Fibroblast of the conjunctiva (primary cell): ENCODE data around the gene PA2G4.
"Not testable (repeated sequence)": the region's sequence is repeated elsewhere in the genome, so short reads cannot be mapped to it uniquely, and the experiment has no call there.

ENCODE experiments used
- DNase-seq: peaks from one replicate; pipeline ENCODE4 v3.0.0-alpha.2; 2010; ENCODE audit warnings: low read depth

Gene PA2G4

DNA sequence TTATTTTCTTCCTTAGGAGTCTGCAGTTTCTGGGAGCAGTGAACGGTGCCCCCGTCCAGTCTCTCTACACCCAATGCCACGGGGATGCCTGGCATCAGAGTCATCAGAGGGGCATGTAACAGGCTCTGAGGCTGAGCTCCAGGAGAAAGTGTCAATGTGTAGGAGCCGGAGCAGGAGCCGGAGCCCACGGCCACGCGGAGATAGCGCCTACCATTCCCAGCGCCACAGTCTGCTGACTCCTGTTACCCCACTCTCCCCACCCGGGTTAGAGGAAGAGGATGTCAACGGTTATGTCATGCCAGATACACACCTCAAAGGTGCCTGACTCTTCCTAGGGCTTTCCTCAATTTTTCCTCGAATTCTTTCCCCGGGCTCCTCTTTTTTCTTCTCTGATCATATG is 3.3 kb upstream of the PA2G4 start:
- DNase-seq: no peak

DNA sequence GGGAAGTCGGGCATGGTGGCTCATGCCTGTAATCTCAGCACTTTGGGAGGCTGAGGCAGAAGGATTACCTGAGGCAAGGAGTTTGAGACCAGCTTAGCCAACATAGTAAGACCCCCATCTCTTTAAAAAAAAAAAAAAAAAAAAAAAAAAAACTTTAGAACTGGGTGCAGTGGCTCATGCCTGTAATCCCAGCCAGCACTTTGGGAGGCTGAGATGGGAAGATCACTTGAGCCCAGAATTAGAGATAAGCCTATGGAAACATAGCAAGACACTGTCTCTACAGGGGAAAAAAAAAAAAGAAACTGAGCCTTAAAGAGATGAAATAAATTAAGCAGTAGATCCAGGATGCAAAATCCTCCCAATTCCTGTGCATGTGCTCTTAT is 1.7 kb upstream of the PA2G4 start:
- no peak for DNase-seq

DNA sequence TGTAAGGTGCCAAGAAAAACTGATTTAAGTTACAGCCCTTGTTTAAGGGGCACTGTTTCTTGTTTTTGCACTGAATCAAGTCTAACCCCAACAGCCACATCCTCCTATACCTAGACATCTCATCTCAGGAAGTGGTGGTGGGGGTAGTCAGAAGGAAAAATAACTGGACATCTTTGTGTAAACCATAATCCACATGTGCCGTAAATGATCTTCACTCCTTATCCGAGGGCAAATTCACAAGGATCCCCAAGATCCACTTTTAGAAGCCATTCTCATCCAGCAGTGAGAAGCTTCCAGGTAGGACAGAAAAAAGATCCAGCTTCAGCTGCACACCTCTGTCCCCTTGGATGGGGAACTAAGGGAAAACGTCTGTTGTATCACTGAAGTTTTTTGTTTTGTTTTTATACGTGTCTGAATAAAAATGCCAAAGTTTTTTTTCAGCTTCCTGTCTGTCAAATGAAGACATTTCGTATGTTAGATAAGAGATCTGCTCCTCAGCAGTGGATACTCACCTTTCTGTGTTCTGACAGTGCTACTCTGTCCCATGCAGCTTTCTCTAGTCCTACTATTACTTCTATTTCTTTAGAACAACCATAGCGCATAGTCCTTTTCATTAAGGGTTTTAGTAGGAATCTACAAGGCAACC is 1.2 kb upstream of the PA2G4 start:
- no peak for DNase-seq

DNA sequence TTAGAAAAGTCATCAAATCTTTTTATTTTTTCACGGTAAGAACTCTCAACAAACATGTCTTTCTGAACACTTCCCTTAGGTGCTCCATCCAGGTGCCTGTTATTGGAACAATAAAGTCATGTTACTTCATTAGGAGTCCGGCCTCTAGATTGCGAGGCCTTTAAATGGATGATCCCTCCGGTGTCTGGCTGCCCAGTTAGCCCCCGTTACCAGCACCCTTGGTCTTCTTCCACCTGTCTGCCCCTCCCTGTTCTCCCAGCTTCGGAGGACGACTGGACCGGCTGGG is 593 bp upstream of the PA2G4 start:
- no peak for DNase-seq

DNA sequence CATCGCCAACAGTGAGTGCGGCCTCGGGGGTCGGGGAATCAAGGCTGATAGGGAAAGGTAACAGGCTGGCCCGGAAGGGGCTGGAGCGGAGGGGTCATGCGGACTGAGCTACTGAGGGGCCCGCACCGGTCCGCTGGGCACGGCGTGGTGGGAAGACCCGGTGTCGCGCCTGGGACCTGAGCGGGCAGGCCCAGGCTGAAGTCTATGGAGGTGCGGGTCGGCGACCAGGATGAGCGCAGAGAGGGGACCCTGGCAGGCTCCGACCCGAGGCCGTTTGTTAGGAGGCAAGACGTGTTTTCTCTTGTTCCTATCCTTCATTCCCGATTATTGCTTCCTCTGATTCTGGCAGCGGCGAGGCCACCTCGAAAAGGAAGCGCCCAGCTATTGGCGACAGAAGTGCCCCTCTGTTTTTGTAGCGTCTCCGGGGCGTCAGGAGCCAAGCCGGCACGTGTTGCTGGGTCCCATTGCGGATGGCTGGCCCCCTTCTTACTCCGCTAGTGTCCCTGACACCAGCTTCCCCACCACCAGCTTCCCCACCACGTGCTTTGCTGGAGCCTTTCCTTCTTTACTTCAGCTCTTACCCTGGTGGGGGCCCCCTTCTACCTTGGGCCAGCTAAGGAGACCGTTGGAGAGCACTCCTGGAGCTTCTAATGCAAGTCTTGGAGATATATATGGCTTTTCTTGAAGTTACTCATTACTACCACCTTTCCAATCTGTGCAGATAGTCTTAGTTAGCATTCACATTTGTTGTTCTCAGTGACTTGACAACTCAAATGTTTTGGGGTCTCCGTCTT is 653 bp downstream of the PA2G4 start:
- no peak for DNase-seq

DNA sequence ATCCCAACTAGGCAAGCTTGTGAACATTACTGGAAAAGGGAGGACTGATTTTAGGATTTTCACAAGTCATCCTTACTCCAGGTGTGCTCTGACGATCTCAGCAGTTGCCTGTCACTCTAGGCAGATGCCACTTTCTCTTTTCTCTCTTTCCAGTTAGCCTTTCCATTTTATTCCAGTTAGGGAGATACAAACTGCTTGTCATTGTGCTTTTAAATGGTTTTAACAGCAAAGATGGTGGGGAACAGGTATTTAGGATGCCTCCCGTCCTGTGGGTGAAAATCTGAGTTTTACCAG is 1.2 kb downstream of the PA2G4 start:
- no peak for DNase-seq

DNA sequence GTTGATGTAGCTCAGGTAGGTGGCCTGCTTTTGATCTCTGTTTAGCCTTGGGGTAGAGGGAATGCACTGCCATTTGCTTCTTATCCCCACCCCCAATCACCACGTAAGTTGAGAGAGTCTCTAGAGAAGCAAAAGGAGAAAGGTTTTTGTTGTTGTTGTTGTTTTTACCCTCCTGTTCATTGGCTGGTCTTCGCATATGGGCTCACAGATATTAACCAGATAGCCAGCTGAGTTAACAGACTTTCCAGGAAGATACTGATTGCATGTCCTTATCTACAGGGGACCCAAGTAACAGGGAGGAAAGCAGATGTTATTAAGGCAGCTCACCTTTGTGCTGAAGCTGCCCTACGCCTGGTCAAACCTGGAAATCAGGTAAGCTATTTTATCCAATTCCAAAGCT is 2.9 kb downstream of the PA2G4 start:
- DNase-seq: no peak

DNA sequence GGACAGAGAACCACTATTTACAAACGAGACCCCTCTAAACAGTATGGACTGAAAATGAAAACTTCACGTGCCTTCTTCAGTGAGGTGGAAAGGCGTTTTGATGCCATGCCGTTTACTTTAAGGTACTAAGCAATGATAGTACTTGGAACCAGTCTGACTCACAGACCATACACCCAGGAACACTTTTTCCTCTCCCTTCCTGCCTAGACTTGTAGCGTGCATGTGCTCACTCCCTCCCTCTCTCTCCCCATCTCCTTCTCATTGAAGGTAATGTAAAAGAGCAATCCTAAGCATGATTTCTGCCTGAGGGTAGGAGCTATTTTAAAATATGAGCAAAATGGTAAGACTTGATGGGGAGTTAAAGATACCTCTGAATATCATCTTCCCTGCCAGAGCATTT is 6.2 kb downstream of the PA2G4 start:
- no peak for DNase-seq

DNA sequence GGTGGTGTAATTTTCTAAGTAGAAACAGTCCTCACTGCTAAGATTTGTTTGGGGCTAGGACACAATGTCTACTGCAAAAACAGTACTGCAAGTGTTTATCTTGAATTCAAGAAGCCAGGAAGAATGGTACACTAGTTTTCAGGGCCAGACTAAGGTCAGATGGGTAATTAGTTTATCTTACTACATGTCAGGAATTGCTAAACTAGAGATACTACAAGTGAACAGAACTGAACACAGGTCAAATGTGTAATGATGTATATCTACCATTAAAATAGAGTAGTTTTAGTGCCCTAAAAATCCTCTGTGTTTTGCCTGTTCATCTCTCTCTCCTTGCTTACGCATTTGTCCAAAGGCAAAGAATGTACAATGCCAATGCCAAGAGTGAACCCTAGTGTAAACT is 9.7 kb downstream of the PA2G4 start:
- no peak for DNase-seq

DNA sequence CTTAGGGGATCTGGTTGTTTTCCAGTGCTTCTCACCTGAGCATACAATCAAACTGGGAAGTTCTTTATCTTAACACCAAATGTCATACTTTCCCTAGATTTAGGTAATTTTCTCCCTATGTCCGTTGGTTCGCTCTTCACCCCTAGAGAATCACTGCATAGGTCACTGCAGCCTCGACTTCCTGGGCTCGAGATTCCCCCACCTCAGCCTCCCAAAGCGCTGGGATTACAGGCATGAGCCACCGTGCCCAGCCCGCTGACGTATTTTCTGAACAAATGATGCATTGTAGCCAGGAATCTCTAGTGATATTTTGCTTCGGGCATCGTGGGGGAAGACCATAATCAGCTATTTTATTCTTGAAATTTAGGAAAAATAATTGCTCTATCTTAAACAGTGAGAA is 11.0 kb downstream of the PA2G4 start:
- no peak for DNase-seq

DNA sequence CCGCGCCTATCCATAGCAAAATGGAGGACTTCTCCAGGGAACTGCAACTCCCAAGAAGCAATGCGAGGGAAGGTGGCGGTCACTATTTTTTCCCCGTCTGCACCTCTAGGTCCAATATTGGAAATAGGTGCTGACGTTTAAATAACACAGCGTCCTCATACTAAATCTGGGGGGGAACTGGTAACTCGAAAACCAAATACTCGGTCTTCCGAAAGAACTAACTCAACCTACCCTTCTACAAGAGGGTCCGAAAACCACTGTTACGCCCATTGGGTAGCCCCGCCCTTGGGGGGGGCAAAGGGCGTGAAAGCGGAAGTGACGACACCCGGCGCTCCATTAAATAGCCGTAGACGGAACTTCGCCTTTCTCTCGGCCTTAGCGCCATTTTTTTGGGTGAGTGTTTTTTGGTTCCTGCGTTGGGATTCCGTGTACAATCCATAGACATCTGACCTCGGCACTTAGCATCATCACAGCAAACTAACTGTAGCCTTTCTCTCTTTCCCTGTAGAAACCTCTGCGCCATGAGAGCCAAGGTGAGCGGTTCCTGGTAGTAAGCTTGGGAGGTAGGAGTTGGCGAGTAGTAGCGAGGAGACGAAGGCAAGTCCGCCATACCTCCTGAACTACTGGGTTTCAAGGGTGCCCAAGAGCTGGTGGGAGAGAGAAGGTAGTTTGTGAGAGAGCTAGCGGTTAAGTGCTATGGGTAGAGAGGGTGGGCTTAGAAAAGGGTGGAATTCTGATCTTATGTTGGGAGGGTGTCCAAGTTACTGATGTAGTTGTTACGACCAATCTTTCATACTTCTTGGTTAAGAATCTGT is 12.1 kb downstream of the PA2G4 start, which contains the start of gene RPL41:
Gene RPL41 (plus strand): TSS at position 367 of the 815 bp plus-strand sequence.
- DNase-seq: peak; percentile 84

DNA sequence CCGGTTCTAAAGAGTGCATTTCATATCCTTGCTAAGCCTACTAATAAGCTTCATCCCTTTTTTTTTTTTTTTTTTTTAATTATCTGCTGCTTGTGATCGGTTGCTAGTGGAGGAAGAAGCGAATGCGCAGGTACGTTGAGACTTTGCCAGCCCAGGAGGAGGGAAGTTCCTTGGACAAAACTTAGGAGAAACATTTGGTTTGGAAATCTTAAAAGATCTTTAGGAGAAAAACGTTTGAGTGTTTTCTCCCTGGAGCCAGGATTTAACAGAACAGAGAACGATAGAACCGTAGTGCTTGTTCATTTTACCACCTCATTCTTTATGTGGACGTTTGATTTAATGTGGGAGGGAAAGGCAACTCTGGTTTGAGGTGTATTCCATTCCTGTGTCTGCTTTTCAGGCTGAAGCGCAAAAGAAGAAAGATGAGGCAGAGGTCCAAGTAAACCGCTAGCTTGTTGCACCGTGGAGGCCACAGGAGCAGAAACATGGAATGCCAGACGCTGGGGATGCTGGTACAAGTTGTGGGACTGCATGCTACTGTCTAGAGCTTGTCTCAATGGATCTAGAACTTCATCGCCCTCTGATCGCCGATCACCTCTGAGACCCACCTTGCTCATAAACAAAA is 12.8 kb downstream of the PA2G4 start:
- DNase-seq: not testable (repeated sequence)

DNA sequence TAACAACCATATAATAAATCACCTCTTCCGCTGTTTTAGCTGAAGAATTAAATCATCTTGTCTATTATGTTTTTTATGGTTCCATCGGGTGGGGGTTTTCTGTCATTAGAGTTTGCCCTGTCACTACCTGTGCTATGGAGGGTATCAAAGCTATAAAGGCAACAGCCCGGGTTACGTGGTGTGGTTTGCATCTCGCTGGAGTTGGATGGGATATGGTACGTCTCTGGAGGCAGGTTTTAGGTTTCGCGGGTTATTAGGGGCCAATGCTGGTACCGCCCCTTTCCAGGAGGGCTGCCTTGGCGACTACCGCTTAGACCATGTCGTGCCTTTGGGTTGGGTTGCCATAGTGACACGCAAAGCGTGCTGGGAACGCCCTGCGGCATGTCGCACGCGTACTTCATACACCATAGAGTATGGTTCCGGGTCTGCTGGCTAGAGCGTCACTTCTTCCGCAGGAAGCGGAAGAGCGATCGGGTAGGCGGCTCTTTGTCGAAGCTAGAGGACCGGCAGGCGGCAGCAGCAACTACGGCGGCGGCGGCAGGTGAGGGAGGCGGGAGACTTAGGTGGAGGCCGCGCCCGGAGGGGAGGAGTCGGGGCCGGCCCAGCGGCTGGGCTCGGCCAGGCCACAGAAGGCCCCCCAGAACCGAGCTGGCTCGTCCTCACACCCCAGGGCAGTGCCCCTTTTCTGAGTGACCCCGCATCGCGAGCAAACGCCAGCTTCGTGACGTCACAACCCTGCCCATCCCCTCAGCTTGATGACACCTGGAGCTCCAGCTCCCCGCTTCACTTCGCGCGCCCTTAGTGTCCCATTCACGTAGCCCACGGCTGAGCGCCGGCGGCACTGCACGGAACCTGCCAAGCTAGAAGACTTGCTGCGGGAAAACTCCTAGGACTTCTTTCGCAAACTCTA is 13.7 kb downstream of the PA2G4 start, which contains the start of gene ZC3H10:
Gene ZC3H10 (plus strand): TSS at position 489 of the 910 bp plus-strand sequence. CDS start 2,297 bp downstream, outside the sequence.
- DNase-seq: peak; percentile 99

DNA sequence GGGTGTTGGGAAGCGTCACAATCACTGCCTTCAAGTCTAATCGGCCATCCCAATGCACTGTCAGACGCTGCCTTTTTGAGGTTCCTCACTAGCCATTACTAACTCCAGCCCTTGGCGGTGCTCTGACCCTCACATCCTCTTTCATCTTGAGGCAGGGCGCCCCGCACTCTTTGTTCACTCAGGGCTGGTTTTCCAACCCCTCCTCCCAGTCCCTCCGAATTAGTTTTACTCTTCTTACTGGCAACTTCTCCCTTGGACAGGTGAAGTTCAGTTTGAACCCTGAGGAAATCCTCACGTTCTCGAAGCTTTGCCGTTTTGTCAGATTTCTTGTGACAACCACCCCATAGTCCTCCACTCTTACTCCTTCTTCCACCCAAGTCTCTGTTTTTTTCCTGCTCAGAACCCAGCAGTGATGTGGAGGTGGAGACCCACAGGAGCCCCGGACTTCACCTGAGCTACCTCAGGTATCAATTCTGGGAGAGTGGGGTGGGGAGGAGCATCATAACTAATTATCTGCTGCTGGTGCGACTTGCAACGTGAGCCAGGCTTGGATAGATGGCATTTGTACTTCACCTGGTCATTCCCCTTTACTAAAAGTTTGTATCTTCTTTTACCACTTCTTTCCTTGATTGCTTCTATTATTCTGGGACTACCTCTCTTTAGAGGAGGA is 14.5 kb downstream of the PA2G4 start:
- no peak for DNase-seq

DNA sequence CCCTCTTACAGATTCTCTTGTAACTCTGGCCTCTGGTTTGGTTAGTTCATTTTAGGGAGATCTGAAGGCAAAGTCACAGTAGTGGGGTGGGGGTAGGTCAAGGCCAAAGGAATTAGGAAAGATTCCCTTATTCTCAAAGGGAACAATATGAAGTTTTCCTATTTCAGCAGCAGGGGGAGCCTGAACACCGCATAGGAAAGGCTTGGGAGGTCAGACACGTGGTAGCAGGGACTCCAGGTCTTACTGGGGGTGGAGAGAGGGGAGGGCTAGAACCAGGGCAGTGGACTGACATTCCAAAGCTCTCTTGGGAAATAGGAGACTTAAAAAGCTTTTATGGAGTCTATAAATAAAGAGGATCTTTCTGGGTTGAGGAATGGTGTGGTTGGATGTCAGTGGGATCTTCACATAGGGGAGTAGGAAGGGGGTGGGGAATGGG is 15.0 kb downstream of the PA2G4 start:
- DNase-seq: peak; percentile 92

DNA sequence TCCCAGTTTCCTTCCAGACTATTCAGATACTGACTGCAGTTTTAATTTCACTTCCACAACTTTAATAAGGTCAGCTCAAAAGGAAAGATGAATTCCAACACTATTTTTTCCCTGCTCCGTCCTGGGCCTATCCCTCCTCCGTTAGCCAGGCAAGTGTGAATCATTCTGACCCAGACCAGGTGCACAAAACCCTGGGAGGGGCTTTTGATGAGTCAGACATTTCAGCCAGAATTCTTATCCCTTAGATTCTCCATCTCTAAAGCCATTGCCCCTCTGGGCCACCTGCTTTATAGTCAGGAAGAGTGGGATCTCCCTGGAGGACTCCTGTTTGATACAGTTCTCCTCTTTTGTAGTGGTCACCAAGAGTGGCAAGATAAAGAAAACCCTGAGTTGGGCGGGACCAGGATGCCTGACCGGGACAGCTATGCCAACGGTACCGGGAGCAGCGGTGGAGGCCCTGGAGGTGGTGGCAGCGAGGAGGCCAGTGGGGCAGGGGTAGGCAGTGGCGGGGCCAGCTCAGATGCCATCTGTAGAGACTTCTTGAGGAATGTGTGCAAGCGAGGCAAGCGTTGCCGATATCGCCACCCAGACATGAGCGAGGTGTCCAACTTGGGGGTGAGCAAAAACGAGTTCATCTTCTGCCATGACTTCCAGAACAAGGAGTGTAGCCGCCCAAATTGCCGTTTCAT is 15.9 kb downstream of the PA2G4 start:
- DNase-seq: no peak

DNA sequence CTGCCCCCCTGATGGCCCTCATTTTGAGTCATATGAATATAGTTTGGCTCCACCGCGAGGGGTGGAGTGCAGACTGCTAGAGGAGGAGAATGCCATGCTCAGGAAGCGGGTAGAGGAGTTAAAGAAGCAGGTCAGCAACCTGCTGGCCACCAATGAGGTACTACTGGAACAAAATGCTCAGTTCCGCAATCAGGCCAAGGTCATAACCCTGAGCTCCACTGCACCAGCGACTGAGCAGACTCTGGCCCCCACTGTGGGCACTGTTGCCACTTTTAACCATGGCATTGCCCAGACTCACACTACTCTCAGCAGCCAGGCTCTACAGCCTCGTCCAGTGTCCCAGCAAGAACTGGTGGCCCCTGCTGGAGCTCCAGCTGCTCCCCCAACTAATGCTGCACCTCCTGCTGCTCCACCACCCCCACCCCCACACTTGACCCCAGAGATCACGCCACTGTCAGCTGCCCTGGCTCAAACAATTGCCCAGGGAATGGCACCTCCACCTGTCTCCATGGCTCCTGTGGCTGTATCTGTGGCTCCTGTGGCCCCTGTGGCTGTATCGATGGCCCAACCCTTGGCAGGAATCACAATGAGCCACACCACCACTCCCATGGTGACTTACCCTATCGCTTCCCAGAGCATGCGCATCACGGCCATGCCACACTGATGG is 17.0 kb downstream of the PA2G4 start:
- no peak for DNase-seq

DNA sequence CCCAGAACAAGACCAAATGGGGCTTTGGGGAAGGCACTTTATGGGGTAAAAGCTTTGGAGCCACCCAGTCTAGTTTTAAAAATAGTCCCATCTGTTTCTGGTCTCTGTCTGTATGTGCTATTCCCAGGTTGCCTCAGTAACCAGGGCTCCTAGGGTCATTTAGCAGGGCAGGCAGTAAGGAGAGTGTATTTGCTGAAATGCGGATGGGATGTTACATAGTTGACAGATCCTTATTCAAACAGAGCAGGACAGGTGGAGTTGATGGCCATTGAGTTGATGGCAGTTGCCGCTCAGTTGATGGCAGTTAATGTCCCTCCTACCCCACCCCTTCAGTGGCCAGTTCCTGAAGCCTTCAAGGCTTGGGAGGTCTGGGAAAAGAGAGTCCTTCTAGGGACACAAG is 18.3 kb downstream of the PA2G4 start:
- no peak for DNase-seq

DNA sequence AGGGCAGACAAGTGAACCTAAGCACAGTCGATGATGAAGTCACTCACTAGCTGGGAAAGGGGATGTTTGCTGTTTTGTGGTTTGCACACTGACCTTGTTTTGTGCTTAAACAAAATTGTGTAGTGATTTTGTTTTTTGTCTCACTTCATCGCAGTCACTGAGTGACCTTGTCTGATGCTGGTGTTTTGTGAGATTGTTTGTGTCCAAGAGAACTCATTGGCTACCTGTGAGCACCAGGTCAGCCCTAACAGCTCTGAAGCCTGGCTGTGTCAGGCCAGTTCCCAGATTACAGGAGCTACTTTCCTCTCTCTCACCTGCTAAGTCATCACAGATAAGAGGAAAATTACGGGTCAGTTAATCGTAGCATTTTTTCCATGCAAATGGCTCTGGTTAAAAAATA is 19.8 kb downstream of the PA2G4 start:
- no peak for DNase-seq

DNA sequence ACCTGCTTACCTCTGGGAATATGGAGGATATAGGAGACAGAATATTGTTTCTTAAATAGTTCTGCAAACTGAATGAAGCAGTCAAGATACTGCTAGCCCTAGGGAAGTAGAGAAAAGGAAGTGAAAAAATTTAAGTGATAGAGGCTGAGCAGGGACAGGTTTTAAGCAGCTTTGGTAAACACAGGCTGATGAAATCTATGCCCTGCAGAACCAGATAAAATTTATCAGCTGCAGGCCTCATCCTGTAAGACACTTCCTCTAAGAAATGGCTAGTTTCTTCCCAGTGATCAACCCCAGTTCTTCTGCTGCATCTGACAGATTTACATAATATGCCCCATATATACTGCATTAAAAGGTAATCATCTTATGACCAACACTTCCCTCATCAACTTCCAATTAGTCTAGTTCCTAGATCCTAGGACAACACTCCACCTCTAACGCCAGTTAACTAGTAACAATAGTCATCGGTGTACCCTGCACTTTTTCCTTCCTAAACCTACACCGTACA is 22.4 kb downstream of the PA2G4 start:
- no peak for DNase-seq
